Calu3 (cell line): ENCODE measurements around the gene ZIC4. TPM values are rescaled to one million over a fixed set of nuclear protein-coding genes. Genes with fewer than 3 reads are reported as not detected.

Experiments
- BruUV-seq: library from RNA; stranded (reverse); fragments of 400-500 nt; replicated peaks from 2 replicates; lab custom pipeline; 2021; lab: Mats Ljungman, UMichigan
- CTCF ChIA-PET: fragments of 300-600 bp; sonication (Branson Sonifier 250); formaldehyde crosslinking; loops from one replicate; lab custom pipeline; 2022; ENCODE audit warnings: antibody characterized with exemption; lab: Charles Lee
- DNase-seq: peaks from one replicate; pipeline ENCODE4 v3.0.0; 2022
- H3K27ac Mint-ChIP-seq: one replicate; pipeline ENCODE4 v1.8.0; 2022; ENCODE audit warnings: mixed read lengths; ENCODE audit not compliant: unreplicated experiment
- H3K27me3 Mint-ChIP-seq: one replicate; pipeline ENCODE4 v1.8.0; 2022; ENCODE audit warnings: mixed read lengths; ENCODE audit not compliant: unreplicated experiment
- H3K36me3 Mint-ChIP-seq: one replicate; pipeline ENCODE4 v1.8.0; 2022; ENCODE audit warnings: mild to moderate bottlenecking, moderate library complexity, mixed read lengths; ENCODE audit not compliant: insufficient read depth, unreplicated experiment
- H3K4me1 Mint-ChIP-seq: one replicate; pipeline ENCODE4 v1.8.0; 2022; ENCODE audit warnings: mild to moderate bottlenecking, low read depth, mixed read lengths; ENCODE audit not compliant: unreplicated experiment
- H3K4me3 Mint-ChIP-seq: one replicate; pipeline ENCODE4 v1.8.0; 2022; ENCODE audit warnings: mild to moderate bottlenecking, low read depth, moderate library complexity, mixed read lengths; ENCODE audit not compliant: unreplicated experiment
- H3K9me3 Mint-ChIP-seq: one replicate; pipeline ENCODE4 v1.8.0; 2022; ENCODE audit warnings: low read depth, mixed read lengths; ENCODE audit not compliant: unreplicated experiment
- intact Hi-C: fragments of 100-400 bp; cut with micrococcal nuclease; formaldehyde crosslinking; loops from one replicate; pipeline ENCODE4 v1.10.0; 2022; ENCODE audit not compliant: unreplicated experiment
- total RNA-seq: library from RNA; stranded (reverse); gene quantifications from 2 replicates; pipeline ENCODE4 v1.2.3, GENCODE V29; 2022
- TF ChIP-seq, protein P1 (sequence below): fragments of 200-600 bp; IDR thresholded peaks from one replicate; pipeline ENCODE4 v1.8.0; 2022; ENCODE audit warnings: antibody characterized with exemption; ENCODE audit not compliant: unreplicated experiment

Gene ZIC4
- total RNA-seq, 1 experiment from 2014 or later = not detected

DNA sequence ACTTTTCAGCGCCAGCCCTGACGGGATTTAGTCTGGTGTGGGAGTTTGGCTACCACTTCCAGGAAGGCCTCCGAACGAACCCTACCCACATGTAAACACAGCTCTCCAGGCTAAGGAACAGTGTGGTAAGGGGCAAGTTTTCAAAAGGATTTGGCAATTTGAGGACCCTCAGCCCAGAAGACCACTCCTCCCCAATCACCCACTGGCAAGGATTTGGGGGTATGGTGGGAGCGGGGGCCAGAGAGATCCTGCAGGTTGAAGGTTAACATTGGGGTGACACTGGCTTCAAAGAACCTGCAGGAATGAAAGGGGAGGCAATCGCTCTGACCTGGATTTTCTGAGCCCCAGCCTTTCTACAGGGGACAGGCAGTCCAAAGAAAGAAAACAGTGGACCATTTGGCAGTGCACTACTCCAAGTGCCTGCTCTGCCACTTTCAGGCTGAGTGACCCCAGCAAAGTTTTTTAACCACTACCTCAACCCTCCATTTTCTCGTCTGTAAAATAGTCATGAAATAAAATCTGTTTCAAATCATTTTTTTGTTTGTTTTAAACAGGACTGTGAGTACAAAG, 34.5 kb downstream of the ZIC4 start:
- Mint-ChIP-seq H3K9me3 (no peaks in the 10 kb centered on the region), H3K4me1 (no peaks in the 10 kb centered on the region), H3K27me3 (peaks cover 48% of the 10 kb centered on the region), H3K36me3 (no peaks in the 10 kb centered on the region), H3K27ac (no peak overlapping the region), H3K4me3 (no peak overlapping the region)
- intact Hi-C loops = no loop called here
- TF ChIP-seq, protein P1, sequence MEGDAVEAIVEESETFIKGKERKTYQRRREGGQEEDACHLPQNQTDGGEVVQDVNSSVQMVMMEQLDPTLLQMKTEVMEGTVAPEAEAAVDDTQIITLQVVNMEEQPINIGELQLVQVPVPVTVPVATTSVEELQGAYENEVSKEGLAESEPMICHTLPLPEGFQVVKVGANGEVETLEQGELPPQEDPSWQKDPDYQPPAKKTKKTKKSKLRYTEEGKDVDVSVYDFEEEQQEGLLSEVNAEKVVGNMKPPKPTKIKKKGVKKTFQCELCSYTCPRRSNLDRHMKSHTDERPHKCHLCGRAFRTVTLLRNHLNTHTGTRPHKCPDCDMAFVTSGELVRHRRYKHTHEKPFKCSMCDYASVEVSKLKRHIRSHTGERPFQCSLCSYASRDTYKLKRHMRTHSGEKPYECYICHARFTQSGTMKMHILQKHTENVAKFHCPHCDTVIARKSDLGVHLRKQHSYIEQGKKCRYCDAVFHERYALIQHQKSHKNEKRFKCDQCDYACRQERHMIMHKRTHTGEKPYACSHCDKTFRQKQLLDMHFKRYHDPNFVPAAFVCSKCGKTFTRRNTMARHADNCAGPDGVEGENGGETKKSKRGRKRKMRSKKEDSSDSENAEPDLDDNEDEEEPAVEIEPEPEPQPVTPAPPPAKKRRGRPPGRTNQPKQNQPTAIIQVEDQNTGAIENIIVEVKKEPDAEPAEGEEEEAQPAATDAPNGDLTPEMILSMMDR = no peak
- CTCF ChIA-PET = no interaction called here
- no peak for DNase-seq
- no TSS peak for BruUV-seq

DNA sequence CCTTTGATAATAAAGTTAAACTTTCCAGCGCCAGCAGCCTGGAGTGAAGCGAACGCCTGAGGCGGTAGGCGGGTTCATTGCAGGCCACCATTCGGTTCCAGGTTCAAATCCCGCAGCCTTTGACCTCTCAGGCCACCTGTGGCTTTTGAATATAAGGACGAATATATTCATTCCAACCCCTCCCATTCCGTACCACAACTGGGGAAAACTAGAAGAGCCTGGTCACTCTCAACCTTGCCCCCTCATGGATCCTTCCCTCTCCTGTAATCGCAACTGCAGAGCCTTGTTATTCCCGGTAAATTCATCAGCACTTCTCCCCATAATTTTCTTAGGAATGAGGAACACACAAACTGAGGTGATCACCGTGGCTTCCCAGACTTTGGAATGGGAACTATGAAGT, 35.2 kb downstream of the ZIC4 start:
- Mint-ChIP-seq H3K27ac (no peak overlapping the region), H3K36me3 (no peaks in the 10 kb centered on the region), H3K4me1 (no peaks in the 10 kb centered on the region), H3K27me3 (peaks cover 48% of the 10 kb centered on the region), H3K4me3 (no peak overlapping the region), H3K9me3 (no peaks in the 10 kb centered on the region)
- CTCF ChIA-PET = interaction anchor here (0.6 kb wide), 1 partner anchor 10 kb away, joined by 3 read pairs; no protein-coding TSS in a partner anchor
- no peak for DNase-seq
- intact Hi-C loops = no loop called here
- no TSS peak for BruUV-seq
- TF ChIP-seq, protein P1 = no peak

DNA sequence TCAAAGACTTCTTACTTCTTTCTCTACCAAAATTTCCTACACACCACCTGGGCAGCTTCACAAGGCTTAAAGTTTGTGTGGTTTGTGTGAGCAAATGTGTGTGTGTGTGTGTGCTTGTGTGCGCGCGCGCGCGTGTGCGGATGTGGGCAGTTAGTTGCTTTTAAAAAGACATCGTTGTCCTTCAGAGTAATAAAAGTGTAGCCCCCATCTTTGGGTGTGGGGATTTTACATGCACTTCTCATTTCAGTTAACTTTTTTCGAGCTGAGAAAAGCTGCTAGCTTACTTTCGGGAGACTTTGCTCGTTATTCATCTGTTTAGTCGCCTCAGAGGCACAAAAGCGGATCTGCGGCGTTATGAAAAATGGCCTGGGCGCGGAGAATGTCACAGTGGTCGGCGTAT, 36.0 kb downstream of the ZIC4 start:
- H3K27ac Mint-ChIP-seq = no peak overlapping the region
- peaks cover 48% of the 10 kb centered on the region for H3K27me3 Mint-ChIP-seq
- BruUV-seq = no TSS peak
- no peaks in the 10 kb centered on the region for H3K9me3 Mint-ChIP-seq
- no peaks in the 10 kb centered on the region for H3K4me1 Mint-ChIP-seq
- no peaks in the 10 kb centered on the region for H3K36me3 Mint-ChIP-seq
- intact Hi-C loops = no loop called here
- TF ChIP-seq, protein P1 = no peak
- no peak for DNase-seq
- H3K4me3 Mint-ChIP-seq = no peak overlapping the region
- CTCF ChIA-PET = interaction anchor here (0.5 to 0.6 kb wide), 2 partner anchors 9 to 552 kb away, joined by 3 read pairs; no protein-coding TSS in a partner anchor

DNA sequence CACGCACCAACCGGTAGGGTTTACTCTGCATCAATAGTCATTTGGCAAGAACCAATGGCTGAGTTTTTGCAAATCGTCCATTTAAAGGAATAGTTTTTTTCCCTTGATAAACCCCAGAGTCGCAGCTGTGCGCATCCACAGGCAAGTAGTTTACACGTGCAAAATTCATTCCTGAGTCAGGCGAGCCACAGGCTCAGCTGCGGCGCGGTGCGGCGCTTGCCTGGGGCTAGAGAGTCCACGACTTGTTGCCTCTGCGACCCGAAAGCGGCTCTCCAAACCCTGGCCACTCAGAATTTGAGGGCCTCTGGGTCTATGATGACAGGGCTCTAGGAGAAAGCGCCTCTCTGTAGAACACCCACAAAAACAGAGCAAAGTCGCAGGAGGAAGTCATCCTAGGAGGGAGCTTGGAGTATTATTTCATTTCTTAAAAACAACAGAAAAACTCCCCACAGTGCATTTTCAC, 36.7 kb downstream of the ZIC4 start:
- CTCF ChIA-PET = no interaction called here
- Mint-ChIP-seq H3K4me3 (no peak overlapping the region), H3K27ac (no peak overlapping the region), H3K4me1 (no peaks in the 10 kb centered on the region), H3K27me3 (peaks cover 48% of the 10 kb centered on the region), H3K9me3 (no peaks in the 10 kb centered on the region), H3K36me3 (no peaks in the 10 kb centered on the region)
- TF ChIP-seq, protein P1 = no peak
- DNase-seq = no peak
- BruUV-seq = no TSS peak
- intact Hi-C loops = no loop called here
